HG03108 (cell line): ENCODE data around the gene GNAT1.

Experiments used
- ATAC-seq: cut with Tn5 transposase; IDR thresholded peaks from one replicate; pipeline ENCODE4 v1.9.1; 2021; ENCODE audit warnings: moderate library complexity; ENCODE audit not compliant: unreplicated experiment

GNAT1 gene

DNA sequence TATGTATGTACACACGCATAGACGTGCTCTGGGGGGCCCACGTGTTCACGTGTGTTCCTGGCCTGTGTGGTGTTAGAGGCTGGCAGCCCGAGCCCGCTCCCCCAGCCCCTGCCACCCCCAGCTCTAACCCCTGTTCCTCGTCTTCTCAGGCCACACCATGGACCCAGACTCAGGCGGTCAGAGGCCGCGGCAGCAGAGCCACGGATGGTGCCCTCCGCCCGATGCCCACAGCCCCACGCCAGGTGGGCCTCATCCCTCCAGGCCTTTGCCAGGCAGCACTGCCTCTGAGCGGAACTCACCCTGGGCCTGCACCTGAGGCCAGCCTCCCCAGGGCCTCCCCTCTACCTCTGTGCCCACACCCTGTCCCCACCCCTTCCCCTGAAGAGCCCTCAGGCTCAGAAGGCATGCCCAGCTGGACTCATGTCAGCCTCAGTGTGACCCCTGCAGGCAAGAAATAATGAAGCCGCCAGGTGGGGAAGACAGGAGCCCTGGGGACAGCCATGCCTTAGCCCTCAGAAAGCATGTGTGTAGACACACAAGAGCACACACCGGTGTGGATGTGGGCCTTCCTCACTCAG, 16.4 kb upstream of the GNAT1 start:
- ATAC-seq = no peak

DNA sequence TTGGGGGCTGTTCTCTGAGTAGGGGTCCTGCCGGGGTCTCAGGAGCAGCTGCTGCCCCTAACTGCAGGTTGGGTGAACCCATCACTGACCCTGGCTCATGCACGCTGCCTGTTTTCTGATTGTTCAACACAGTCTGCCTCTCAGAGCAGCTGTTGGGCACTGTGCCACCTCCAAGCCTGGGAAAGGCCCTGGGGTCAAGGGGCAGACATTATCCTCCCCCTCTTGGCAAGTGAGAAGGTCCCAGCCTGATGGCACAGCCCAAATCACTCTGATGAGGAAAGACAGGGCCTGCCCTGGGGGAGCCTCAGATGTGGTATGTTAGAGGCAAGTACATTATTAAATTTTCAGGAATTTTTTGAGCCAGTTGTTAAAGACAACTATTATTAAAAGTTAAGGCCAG, 14.1 kb upstream of the GNAT1 start:
- no peak for ATAC-seq

DNA sequence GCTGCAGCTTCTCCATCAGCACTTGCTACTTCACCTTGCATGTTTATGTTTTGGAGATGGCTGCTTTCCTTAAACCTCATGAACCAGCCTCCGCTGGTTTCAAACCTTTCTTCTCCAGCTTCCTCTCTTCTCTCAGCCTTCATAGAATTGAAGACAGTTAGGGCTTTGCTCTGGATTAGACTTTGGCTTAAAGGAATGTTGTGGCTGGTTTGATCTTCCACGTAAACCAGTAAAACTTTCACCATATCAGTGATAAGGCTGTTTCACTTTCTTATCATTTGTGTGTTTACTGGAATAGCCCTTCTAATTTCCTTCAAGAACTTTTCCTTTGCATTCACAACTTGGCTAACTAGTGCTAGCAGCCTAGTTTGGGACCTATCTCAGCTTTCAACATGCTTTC, 11.7 kb upstream of the GNAT1 start:
- no peak for ATAC-seq

DNA sequence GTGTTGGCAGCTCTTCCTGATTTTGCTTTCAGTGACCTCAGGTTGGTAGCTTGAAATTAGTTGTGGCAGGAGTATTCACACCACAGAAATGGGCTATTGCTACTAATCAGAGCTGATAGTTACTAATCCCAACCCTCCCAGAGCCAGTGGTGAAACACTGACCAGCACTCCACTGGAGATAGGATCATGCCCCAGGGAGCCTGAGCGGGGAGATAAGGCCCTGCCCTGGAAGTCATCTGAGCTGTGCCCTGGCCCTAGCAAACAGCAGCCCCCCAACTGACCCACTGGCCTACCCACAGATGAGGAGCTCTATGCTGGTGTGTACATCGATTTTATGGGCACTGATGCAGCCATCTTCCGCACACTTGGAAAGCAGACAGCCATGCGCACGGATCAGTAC, 9.4 kb upstream of the GNAT1 start:
- no peak for ATAC-seq

DNA sequence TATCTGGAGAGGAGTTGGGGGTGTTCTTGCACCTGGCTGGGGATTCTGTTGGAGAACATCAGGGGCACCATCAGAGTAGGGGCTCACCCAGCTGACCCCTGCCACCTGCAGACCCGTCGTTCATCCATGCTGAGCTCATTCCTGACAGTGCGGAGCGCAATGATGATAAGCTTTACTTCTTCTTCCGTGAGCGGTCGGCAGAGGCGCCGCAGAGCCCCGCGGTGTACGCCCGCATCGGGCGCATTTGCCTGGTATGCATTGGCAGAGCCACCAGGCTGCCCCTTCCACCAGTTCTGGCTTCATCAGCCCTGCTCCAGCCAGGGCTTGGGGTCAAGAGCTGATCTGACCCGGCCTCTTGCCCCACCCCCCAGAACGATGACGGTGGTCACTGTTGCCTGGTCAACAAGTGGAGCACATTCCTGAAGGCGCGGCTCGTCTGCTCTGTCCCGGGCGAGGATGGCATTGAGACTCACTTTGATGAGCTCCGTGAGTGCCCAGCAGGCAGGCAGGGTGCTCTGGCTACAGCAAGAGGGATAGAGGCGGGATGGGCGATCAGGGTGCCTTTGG, 8.8 kb upstream of the GNAT1 start:
- ATAC-seq = no peak

DNA sequence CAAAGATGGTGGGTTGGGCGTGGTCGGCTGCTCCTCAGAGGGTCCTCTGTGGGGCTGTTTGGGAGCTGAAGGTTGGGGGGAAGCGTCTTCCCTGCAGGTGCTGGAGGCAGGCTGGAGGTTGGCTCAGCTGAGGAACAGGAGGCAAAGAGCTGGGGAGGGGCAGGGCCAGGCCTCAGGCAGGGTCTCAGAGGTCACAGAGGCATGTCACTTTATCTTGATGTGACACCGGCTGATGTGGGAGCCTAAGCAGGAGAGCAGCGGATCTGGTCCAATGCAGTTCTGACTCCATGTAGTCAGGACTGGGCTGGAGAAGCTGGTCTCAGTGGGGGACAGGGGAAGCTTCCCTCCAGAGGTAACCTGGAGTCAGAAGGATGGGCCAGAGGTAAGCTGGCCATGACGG, 7.7 kb upstream of the GNAT1 start:
- no peak for ATAC-seq

DNA sequence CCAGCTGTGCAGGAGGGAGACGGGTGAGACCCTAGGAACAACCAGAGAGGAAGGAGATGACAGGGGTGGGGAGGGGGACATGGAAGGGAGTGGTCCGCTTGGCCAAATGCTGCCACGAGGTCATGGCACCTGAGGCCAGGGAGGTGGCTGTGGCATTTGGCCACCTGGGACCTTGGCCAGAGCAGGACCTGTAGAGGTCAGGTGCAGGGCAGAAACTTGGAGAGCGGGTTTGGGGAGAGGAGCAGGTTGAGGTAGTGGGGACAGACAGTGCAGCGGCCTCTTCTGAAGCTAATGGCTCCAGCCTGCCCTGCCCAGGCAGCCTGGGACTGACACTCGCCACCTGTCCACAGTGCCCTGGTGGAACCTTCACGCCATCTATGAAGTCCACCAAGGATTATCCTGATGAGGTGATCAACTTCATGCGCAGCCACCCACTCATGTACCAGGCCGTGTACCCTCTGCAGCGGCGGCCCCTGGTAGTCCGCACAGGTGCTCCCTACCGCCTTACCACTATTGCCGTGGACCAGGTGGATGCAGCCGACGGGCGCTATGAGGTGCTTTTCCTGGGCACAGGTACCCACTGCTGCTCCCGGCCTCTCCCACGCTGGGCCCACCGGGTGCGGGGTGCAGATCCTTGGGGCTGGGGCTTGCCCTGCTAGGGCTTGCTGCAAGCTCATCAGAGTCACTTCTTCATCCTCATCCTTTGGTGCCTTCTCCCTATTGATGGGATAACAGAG, 7.0 kb upstream of the GNAT1 start:
- no peak for ATAC-seq

DNA sequence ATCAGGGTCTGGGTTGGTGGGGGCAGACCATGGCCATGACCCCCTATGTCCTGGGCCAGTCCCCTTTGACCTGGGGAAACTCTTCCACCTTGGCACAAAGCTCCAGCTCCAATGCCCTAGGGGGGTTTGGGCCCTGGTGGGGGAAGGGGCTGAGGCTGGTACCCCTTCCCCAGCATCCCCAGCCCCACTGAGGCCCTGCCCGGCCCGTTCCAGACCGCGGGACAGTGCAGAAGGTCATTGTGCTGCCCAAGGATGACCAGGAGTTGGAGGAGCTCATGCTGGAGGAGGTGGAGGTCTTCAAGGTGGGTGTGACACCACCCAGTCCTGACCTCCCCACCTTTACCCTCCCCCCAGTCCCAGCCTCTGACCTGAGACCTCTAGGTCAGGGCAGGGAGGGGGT, 6.2 kb upstream of the GNAT1 start:
- no peak for ATAC-seq

DNA sequence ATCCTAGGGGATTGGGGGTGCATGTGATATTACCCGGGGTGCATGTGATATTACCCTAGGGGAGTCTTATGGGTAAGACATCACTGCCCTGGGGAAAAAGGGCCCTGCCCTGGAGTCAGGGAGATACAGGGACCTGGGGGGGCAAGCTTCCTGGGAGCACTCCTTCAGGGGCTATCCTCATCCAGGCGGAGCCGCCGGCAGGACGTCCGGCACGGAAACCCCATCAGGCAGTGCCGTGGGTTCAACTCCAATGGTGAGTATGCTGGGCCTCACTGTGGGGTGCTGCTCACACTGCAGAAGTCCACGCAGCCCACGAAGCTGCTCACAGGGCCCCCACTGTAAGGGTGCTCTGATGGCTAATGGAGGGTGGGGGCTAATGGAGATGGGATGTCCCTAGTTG, 5.3 kb upstream of the GNAT1 start:
- no peak for ATAC-seq

DNA sequence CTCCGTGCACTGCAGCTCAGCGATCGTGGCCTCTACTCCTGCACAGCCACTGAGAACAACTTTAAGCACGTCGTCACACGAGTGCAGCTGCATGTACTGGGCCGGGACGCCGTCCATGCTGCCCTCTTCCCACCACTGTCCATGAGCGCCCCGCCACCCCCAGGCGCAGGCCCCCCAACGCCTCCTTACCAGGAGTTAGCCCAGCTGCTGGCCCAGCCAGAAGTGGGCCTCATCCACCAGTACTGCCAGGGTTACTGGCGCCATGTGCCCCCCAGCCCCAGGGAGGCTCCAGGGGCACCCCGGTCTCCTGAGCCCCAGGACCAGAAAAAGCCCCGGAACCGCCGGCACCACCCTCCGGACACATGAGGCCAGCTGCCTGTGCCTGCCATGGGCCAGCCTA, 3.7 kb upstream of the GNAT1 start:
- no peak for ATAC-seq

DNA sequence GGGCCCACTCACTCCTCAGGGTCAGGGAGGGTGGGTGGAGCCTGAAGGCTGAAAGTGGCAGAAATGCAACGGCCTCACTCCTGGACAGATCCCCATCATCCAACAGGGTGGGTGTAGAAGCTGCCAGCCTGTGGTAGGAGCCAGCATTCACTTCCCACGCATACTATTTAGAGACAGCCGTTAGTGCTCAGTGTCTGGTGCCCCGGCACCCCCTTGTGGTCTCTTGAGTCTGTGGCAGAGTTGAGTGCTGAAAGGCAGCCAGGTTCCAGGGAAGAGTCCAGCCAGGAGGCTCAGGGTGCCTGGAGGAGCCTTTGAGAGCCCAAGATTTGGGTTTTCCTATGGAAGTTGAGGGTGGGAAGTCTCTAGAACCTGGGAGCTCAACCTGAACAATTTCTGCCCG, 2.1 kb upstream of the GNAT1 start:
- no peak for ATAC-seq

DNA sequence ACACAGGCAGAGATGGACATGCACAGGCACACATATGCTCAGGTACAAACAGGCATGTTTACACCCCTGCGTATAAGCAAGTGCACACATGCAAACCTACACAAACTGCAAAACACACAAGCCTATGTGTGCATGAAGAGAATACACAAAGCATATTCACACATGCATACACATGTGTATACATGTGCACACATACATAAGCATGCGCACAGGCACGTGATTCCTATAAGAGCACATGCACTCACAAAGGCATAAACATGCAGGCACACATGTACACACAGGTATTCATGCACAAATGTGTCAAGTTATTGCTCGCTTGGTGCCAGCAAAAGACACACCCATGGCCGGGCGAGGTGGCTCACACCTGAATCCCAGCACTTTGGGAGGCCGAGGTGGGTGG, 1.4 kb upstream of the GNAT1 start:
- ATAC-seq = no peak

DNA sequence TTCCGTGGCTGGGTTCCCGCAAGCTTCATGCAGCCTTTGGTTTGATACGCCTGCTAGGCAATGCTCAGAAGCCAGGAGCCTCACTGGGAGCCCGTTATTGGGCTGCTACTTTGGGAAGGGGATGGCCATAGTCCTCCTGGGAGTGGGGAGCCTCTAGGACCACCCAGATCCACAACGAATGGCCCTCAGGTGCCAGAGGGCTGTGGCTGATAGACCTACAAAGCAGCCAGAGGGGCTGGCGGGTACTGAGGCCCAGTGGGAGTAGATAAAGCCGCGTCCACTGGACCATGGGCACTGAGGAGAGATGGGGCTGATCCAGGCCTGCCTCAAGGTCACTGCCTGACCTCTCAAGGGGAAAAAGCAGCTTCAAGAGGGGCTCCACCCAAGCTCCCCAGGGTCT, 714 bp downstream of the GNAT1 start:
- ATAC-seq = no peak

DNA sequence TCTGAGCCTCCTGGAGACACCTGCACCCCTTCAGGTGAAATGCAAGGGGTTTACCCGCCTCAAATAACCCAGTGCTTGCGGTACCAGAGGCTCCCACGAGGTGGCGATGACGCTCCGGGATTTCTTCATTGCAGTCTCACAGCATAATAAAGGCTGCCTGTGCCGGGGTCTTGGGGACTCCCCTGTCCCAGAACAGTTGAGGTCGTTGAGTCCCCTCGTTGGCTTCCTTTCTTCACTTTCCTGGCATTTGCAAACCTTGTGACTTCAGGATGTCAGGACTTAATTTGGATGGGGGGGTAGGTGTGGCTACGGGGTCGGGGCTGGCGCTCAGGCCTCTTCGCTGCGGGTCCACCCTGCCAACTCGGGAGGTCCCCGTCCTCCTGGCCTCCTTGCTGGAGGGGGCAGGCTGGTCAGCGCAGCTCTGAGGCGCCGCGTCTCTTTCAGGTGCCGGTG, 1.3 kb downstream of the GNAT1 start:
- ATAC-seq = no peak

DNA sequence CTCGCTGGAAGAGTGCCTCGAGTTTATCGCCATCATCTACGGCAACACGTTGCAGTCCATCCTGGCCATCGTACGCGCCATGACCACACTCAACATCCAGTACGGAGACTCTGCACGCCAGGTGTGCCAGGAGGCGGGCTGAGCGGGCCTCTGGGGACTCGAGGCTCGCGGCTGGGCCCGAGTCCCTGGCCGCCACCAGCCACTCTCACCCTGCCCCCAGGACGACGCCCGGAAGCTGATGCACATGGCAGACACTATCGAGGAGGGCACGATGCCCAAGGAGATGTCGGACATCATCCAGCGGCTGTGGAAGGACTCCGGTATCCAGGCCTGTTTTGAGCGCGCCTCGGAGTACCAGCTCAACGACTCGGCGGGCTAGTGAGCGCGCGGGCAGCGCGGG, 1.9 kb downstream of the GNAT1 start:
- ATAC-seq = no peak

DNA sequence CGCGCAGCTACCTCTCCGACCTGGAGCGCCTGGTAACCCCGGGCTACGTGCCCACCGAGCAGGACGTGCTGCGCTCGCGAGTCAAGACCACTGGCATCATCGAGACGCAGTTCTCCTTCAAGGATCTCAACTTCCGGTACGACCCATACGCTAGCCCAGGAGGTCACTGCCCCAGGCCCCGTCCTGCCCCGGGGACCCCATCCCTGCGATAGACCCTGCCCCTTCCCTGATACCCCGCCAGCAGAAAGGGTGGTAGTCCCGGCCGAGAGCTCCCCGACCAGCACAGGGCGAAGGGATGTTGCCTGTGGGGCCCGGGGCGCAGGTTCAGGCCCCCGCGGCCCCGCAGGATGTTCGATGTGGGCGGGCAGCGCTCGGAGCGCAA, 2.3 kb downstream of the GNAT1 start:
- no peak for ATAC-seq

DNA sequence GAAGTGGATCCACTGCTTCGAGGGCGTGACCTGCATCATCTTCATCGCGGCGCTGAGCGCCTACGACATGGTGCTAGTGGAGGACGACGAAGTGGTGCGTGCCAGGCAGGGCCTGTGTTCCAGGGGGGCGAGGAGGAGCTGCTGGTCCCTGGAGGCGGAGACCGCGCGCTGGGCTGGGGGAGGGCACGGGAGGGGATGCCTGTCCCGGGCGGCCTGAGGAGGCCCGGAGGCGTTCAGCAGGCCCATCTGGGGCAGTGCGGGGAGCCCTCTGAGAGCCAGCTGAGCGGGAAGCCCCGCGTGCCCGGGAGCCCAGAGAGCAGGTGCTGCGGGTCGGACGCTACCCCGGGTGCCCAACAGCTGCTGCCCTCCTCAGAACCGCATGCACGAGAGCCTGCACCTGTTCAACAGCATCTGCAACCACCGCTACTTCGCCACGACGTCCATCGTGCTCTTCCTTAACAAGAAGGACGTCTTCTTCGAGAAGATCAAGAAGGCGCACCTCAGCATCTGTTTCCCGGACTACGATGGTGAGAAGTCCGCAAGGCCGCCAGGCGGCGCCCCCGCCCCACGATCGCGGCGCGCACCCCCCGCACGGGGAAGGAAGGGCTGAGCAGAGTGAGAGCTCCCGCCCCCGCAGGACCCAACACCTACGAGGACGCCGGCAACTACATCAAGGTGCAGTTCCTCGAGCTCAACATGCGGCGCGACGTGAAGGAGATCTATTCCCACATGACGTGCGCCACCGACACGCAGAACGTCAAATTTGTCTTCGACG, 2.9 kb downstream of the GNAT1 start:
- no peak for ATAC-seq

DNA sequence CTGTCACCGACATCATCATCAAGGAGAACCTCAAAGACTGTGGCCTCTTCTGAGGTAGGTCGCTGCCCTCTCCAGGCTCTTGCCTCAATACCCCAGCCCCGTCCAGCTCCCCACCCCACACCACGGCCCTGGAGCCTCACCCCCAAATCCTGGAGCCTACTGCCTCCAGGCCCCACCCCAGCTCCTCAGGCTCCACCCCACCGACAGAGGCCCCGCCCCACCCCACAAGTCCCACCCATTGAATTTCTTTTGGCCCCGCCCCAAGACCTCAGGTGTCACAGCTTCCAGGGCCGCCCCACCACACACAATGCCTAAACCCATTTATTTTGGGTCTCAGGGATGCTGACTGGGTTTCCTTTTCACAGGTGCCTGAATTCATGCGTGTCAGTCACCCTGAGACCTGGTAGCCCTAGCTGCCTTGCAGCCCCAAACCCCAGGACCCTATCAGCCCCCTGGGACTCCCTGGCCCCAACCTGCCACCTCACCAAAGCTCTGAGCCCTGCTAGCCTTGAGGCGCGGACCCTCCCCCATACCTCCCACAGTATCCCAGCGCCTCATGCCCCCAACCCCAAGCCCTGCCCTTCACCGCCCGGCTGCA, 3.6 kb downstream of the GNAT1 start:
- no peak for ATAC-seq

DNA sequence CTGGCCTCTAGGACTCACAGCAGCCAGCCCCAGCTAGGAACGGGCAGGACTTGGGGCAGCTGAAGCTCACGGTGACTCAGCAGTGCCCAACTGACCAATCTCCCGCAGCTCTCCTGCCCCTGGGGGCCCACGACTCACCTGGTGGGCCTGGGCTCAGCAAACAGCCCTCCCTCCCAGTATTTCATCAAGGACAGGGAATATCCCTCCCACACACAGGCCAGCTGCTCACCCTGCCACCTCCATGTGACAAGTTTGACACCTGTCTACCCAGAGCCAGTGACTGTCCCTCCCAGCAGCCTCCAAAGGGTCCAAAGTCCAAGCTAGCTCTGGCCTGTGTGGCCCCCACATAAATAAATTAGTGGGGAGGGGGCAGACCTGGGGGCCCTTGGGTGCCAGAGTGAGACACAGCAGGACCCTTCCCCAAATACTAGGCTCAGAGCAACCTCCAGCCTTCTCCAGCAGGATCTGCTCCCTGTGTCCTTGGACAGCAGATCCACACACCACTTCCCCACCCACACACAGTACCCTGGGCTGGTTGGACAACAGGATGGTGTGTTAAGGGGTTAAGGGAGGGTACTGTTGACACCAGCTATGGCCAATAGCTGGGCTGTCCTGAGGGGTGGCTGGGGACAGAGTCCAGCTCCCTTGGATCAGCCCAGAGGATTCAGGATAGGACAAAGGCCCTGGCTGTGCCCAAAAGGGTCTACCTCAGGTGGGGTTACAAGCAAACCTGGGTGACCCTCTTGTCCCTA, 4.3 kb downstream of the GNAT1 start:
- no peak for ATAC-seq

DNA sequence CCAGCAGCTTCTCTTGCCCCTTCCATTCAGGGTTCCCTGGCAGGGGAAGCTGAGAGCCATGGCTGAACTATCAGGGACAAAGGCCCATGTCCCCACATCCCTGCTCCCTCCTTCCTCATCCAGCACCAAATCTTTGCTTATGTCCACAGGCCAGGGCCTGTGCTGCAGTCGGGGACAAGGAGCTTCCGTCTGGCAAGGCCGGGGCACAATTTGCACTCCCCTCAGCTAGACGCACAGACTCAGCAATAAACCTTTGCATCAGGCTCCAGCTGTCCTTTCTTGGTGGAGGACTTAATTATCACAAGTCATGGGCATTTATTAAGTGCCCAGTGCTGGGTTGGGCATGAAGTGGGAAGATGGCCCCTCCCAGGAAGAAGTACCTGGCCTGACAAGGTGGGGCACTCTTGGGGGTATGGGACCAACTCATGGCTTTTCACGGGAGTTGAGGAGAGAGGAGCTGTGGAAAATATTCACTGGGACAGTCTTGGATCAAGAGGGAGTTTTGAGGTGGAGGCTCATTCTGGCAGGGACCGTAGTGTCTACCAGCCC, 4.9 kb downstream of the GNAT1 start:
- ATAC-seq = no peak
